Activated T-helper 2 cell treated with anti-CD3 and anti-CD28 coated beads, Interferon-gamma antibody, Interleukin-2, Interleukin-4, amounts not matched to agents 10 μg/mL and 5 μg/mL and 100 μg/mL, durations not matched to agents 14 hours and 24 hours and 36 hours (primary cell): ENCODE measurements around the gene PITHD1. TPM values are rescaled to one million over a fixed set of nuclear protein-coding genes. Genes with fewer than 3 reads are reported as not detected.

Experiments used
- DNase-seq: peaks from one replicate; pipeline ENCODE4 v3.0.0; 2021; ENCODE audit warnings: low spot score
- H3K27ac Mint-ChIP-seq: one replicate; pipeline ENCODE4 v1.8.0; 2021; ENCODE audit warnings: mixed read lengths
- H3K27me3 Mint-ChIP-seq: one replicate; pipeline ENCODE4 v1.8.0; 2021; ENCODE audit warnings: low read depth, mixed read lengths
- H3K36me3 Mint-ChIP-seq: one replicate; pipeline ENCODE4 v1.8.0; 2021; ENCODE audit warnings: low read depth, mixed read lengths
- H3K4me1 Mint-ChIP-seq: one replicate; pipeline ENCODE4 v1.8.0; 2021; ENCODE audit warnings: low read depth, mixed read lengths
- H3K4me3 Mint-ChIP-seq: one replicate; pipeline ENCODE4 v1.8.0; 2021; ENCODE audit warnings: low read depth, mild to moderate bottlenecking, moderate library complexity, mixed read lengths
- H3K9me3 Mint-ChIP-seq: one replicate; pipeline ENCODE4 v1.8.0; 2021; ENCODE audit warnings: mixed read lengths
- intact Hi-C: fragments of 100-400 bp; cut with micrococcal nuclease; formaldehyde crosslinking; loops from one replicate; pipeline ENCODE4 v1.15.1; 2023
- total RNA-seq: library from RNA; stranded (reverse); gene quantifications from 2 replicates; pipeline ENCODE4 v1.2.3, GENCODE V29; 2022

The PITHD1 gene
- total RNA-seq, 1 donor from 2014 or later = 71.4 TPM

DNA sequence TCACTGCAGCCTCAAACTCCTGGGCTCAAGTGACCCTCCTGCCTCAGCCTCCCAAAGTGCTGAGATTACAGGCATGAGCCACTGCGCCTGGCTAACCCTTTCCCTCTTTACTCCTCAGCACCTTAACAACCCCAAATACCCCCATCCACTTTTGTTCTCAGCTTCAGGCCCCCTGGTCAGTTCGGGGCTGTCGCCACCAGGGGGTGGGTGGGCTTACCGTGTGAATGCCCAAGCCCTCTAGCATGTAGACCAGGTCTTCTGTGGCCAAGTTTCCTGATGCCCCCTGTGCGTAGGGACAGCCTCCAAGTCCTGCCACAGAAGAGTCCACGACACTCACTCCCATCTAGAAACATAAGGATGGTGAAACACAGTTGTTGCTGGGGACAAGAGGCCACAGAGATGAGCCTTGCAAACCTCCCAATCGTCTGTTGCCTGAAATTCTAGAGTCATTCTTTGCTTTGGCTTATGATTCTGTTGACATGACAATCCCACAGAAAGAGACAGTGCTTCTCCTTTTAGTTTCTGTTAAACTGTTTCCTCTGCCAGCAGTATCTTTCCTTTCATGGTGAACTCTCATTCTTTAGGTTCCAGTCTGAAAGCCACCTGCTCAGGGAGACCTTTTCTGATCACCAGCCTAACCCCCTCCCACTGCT, 26.1 kb downstream of the PITHD1 start:
- no peak for DNase-seq
- Mint-ChIP-seq H3K9me3 (no peaks in the 10 kb centered on the region), H3K27me3 (no peaks in the 10 kb centered on the region), H3K27ac (no peak overlapping the region), H3K4me1 (peaks cover 9% of the 10 kb centered on the region), H3K36me3 (peaks cover 13% of the 10 kb centered on the region), H3K4me3 (no peak overlapping the region)
- intact Hi-C loops = loop anchor here (10.0 kb wide), 1 partner anchor 170 kb away; no protein-coding TSS in a partner anchor

DNA sequence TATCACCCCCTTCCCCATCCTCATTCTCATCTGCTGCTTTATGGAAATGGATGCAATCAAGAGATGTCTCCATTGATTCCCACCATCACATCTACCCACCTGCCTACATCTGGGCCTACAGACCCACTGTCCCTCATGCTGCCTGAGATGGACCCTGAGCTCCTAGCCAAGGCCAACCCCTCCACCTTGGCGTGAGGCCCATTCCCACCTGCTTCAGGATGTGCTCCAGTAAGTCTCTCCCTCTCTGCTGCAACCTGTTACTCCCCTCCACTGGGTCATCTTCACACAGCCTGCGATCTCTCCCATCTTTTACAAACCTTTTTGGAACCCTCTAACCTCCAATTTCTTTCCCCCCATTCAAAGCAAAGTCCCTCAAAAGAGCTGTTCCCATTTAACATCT, 26.8 kb downstream of the PITHD1 start:
- H3K4me3 Mint-ChIP-seq = no peak overlapping the region
- no peaks in the 10 kb centered on the region for H3K9me3 Mint-ChIP-seq
- intact Hi-C loops = loop anchor here (10.0 kb wide), 1 partner anchor 170 kb away; no protein-coding TSS in a partner anchor
- DNase-seq = no peak
- H3K4me1 Mint-ChIP-seq = peaks cover 8% of the 10 kb centered on the region
- no peak overlapping the region for H3K27ac Mint-ChIP-seq
- H3K27me3 Mint-ChIP-seq = no peaks in the 10 kb centered on the region
- H3K36me3 Mint-ChIP-seq = peaks cover 9% of the 10 kb centered on the region

- Mint-ChIP-seq H3K27me3 (no peaks in the 10 kb centered on the region), H3K36me3 (peaks cover 14% of the 10 kb centered on the region), H3K4me1 (peaks cover 7% of the 10 kb centered on the region), H3K27ac (no peak overlapping the region), H3K9me3 (no peaks in the 10 kb centered on the region), H3K4me3 (no peak overlapping the region)
- intact Hi-C loops = loop anchor here (10.0 kb wide), 1 partner anchor 169 kb away; no protein-coding TSS in a partner anchor
- DNase-seq = no peak
These were observed 28.1 kb downstream of the PITHD1 start for GRCh38 chr1:23806280-23806679.

GRCh38 chr1:23807453-23807852, 29.2 kb downstream of the PITHD1 start:
- Mint-ChIP-seq H3K27me3 (no peaks in the 10 kb centered on the region), H3K4me1 (peaks cover 3% of the 10 kb centered on the region), H3K27ac (no peak overlapping the region), H3K36me3 (peaks cover 17% of the 10 kb centered on the region), H3K9me3 (no peaks in the 10 kb centered on the region), H3K4me3 (no peak overlapping the region)
- no peak for DNase-seq
- intact Hi-C loops = loop anchor here (10.0 kb wide), 1 partner anchor 167 kb away; no protein-coding TSS in a partner anchor

DNA sequence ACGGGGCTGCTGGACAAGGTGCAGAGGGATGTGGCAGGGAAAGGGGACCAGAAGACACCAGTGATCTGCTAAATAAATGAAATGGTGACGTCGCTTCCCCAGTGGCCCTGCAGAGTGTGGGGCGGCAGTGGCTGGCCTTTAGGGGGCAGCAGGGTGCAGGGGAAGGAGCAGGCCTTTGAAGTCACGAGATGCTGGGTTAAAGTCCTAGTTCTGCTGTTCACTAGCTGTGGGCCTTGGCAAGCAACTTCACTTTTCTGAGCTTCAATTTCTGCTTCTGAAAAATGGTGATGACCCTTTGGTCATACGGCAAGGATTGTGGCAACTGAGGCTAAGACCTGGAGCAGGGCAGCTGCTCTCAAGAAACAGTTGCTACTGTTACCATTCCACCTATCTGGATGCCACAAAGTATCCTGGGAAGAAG, 31.5 kb downstream of the PITHD1 start:
- DNase-seq = peak; percentile 75
- Mint-ChIP-seq H3K4me1 (peaks cover 3% of the 10 kb centered on the region), H3K9me3 (no peaks in the 10 kb centered on the region), H3K4me3 (no peak overlapping the region), H3K36me3 (peaks cover 15% of the 10 kb centered on the region), H3K27me3 (no peaks in the 10 kb centered on the region), H3K27ac (no peak overlapping the region)
- intact Hi-C loops = loop anchor here (1.0 to 10.0 kb wide), 4 partner anchors 59 to 219 kb away; partner anchors contain the start of gene FUCA1

GRCh38 chr1:23810818-23811540, 32.8 kb downstream of the PITHD1 start:
- H3K4me3 Mint-ChIP-seq = no peak overlapping the region
- intact Hi-C loops = loop anchor here (1.0 kb wide), 1 partner anchor 106 kb away; no protein-coding TSS in a partner anchor

GRCh38 chr1:23814016-23814415, 35.8 kb downstream of the PITHD1 start:
- no peak overlapping the region for H3K27ac Mint-ChIP-seq
- H3K4me1 Mint-ChIP-seq = peaks cover 2% of the 10 kb centered on the region
- peaks cover 17% of the 10 kb centered on the region for H3K36me3 Mint-ChIP-seq
- H3K27me3 Mint-ChIP-seq = no peaks in the 10 kb centered on the region
- no peaks in the 10 kb centered on the region for H3K9me3 Mint-ChIP-seq
- H3K4me3 Mint-ChIP-seq = no peak overlapping the region
- no peak for DNase-seq
- intact Hi-C loops = no loop called here

More at GRCh38 chr1:23810818-23811540, 32.8 kb downstream of the PITHD1 start:
- H3K4me1 Mint-ChIP-seq = peaks cover 3% of the 10 kb centered on the region
- peaks cover 17% of the 10 kb centered on the region for H3K36me3 Mint-ChIP-seq
- no peaks in the 10 kb centered on the region for H3K27me3 Mint-ChIP-seq
- no peaks in the 10 kb centered on the region for H3K9me3 Mint-ChIP-seq
- peak; percentile 53 for DNase-seq
- H3K27ac Mint-ChIP-seq = no peak overlapping the region

GRCh38 chr1:23816361-23816760, 38.1 kb downstream of the PITHD1 start:
- DNase-seq = no peak
- no peaks in the 10 kb centered on the region for H3K4me1 Mint-ChIP-seq
- H3K27me3 Mint-ChIP-seq = no peaks in the 10 kb centered on the region
- no peak overlapping the region for H3K4me3 Mint-ChIP-seq
- H3K36me3 Mint-ChIP-seq = peaks cover 12% of the 10 kb centered on the region
- intact Hi-C loops = no loop called here
- no peak overlapping the region for H3K27ac Mint-ChIP-seq
- H3K9me3 Mint-ChIP-seq = no peaks in the 10 kb centered on the region

DNA sequence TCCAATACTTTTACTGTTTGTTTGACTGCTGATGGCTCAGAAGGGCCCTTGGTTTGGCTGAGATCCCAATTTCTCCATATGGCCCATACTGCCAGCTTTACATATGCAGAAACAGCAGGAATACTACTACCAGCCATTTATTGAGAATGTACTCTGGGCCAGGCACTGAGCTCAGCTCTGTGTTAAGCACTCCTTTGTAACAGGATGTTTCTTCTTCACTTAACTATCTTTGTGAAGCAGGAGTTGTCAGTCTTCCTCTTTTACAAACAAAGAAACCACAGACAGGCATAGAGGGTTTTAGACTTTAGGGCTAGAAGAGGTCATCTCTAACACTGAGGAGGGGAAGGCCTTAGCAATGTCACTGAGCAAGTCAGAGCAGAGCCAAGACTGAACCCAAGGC, 38.7 kb downstream of the PITHD1 start:
- Mint-ChIP-seq H3K9me3 (no peaks in the 10 kb centered on the region), H3K36me3 (peaks cover 10% of the 10 kb centered on the region), H3K4me1 (no peaks in the 10 kb centered on the region), H3K27me3 (no peaks in the 10 kb centered on the region), H3K4me3 (no peak overlapping the region), H3K27ac (no peak overlapping the region)
- intact Hi-C loops = no loop called here
- no peak for DNase-seq

DNA sequence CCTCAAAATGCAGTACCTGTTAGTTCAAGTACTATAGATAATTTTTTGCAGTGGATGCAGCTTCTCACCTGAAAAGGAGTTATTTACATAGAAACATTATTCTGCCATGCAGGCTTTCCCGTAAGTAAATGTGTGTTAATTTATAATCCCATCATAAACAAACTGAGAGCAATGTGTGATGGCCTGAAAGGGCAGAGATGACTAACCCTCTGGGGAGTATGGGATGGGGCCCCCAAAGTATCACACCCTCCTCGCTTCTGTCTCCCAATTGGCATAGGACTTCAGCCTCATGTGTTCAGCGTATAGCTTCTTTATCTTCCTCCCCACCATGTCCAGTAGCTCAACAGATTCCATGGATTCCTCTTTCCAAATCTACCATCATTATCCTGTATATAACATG, 39.4 kb downstream of the PITHD1 start:
- intact Hi-C loops = no loop called here
- Mint-ChIP-seq H3K36me3 (peaks cover 7% of the 10 kb centered on the region), H3K4me1 (no peaks in the 10 kb centered on the region), H3K9me3 (no peaks in the 10 kb centered on the region), H3K4me3 (no peak overlapping the region), H3K27me3 (no peaks in the 10 kb centered on the region), H3K27ac (no peak overlapping the region)
- no peak for DNase-seq

GRCh38 chr1:23823767-23824166, 45.5 kb downstream of the PITHD1 start:
- peak overlapping the region; percentile 93 for H3K4me3 Mint-ChIP-seq
- intact Hi-C loops = no loop called here
- H3K4me1 Mint-ChIP-seq = peaks cover 16% of the 10 kb centered on the region
- no peaks in the 10 kb centered on the region for H3K27me3 Mint-ChIP-seq
- DNase-seq = no peak
- peak overlapping the region; percentile 38 for H3K27ac Mint-ChIP-seq
- peaks cover 2% of the 10 kb centered on the region for H3K36me3 Mint-ChIP-seq
- no peaks in the 10 kb centered on the region for H3K9me3 Mint-ChIP-seq

- no peaks in the 10 kb centered on the region for H3K9me3 Mint-ChIP-seq
These were observed 46.5 kb downstream of the PITHD1 start for GRCh38 chr1:23824711-23825075.

More at GRCh38 chr1:23824711-23825075, 46.5 kb downstream of the PITHD1 start:
- H3K27ac Mint-ChIP-seq = peak overlapping the region; percentile 91
- peaks cover 16% of the 10 kb centered on the region for H3K4me1 Mint-ChIP-seq
- intact Hi-C loops = loop anchor here (5.0 kb wide), 1 partner anchor 93 kb away; no protein-coding TSS in a partner anchor
- DNase-seq = no peak
- H3K27me3 Mint-ChIP-seq = no peaks in the 10 kb centered on the region
- H3K36me3 Mint-ChIP-seq = peaks cover 2% of the 10 kb centered on the region
- H3K4me3 Mint-ChIP-seq = peak overlapping the region; percentile 93
